GM12891 (cell line): ENCODE measurements around the gene PPFIA3.
"Not testable (repeated sequence)": the region's sequence is repeated elsewhere in the genome, so short reads cannot be mapped to it uniquely, and the experiment has no call there.

Experiments
- DNase-seq: peaks from one replicate; pipeline ENCODE4 v3.0.0; 2011; ENCODE audit warnings: low spot score; ENCODE audit not compliant: insufficient read length
- FAIRE-seq: peaks from 2 replicates; lab custom pipeline; 2011; peaks lifted over from hg19 to GRCh38; lab: Jason Lieb, UNC
- PAX5 ChIP-seq: IDR thresholded peaks from 2 replicates; pipeline ENCODE4 v1.6.1; 2011; ENCODE audit warnings: low read length, moderate library complexity, mild to moderate bottlenecking; ENCODE audit not compliant: insufficient read depth, severe bottlenecking
- POLR2A ChIP-seq: IDR thresholded peaks from 2 replicates; pipeline ENCODE4 v1.6.1; 2011; ENCODE audit warnings: low read depth, low read length, control low read depth
- POLR2AphosphoS5 ChIP-seq: IDR thresholded peaks from 2 replicates; pipeline ENCODE4 v1.6.1; 2011; ENCODE audit warnings: low read depth, low read length, control low read depth
- POU2F2 ChIP-seq: IDR thresholded peaks from 2 replicates; pipeline ENCODE4 v1.6.1; 2011; ENCODE audit warnings: low read depth, mild to moderate bottlenecking, control low read depth, low read length, moderate library complexity
- SPI1 ChIP-seq: IDR thresholded peaks from 2 replicates; pipeline ENCODE4 v1.6.1; 2011; ENCODE audit warnings: low read depth, low read length, control low read depth
- TAF1 ChIP-seq: IDR thresholded peaks from 2 replicates; pipeline ENCODE4 v1.6.1; 2011; ENCODE audit warnings: low read depth, low read length, control low read depth

The PPFIA3 gene

DNA sequence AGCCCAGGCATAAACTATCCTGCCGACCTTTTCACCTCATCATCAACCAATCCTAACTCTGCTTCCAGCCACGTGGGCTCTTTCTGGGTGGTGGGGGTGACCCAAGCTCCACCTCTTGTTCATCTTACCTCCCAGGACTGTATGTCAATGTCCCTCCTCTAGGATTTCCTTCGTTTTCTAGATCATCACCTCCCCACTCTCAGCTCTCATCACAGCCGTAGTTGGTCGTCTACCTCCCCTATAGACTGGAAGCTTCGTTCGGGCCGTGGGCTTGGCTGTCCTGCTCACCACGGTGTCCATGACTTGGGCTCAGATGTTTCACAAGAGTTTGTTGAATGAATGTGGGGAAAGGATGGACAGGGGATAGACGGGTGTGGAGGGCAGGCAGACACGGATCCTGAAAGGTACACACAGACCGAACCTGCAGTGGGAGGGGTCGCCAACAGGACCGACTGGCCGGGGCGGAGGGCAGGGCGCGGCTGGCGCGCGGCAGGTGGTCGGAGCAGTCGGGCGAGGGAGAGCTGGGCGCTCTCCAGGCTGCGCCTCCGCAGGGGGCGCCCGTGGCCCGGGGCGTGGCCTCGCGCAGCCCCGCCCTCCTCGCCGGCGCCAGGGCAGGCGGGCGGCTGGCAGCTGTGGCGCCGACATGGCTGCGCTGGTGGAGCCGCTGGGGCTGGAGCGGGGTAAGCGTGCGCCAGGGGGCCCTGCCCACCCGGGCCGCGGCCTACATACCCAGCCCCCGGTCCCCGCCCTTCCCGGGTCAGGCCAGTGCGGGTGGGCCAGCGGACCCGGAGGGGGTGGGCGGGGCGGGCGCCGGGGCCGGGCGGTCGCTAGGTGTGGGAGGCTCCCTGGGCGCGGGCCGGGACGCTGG lies 5.3 kb upstream of the PPFIA3 start, which contains the start of gene LIN7B:
LIN7B (plus strand) TSS at position 609 of the 868 bp plus-strand sequence; CDS start at position 644, 35 bp downstream.
- TF ChIP-seq POLR2AphosphoS5 (0 out of 2 replicates have a peak, but pooled peaks have one; percentile 25), TAF1 (no peak)
- DNase-seq (peak; percentile 94), FAIRE-seq (peak; percentile 82)

DNA sequence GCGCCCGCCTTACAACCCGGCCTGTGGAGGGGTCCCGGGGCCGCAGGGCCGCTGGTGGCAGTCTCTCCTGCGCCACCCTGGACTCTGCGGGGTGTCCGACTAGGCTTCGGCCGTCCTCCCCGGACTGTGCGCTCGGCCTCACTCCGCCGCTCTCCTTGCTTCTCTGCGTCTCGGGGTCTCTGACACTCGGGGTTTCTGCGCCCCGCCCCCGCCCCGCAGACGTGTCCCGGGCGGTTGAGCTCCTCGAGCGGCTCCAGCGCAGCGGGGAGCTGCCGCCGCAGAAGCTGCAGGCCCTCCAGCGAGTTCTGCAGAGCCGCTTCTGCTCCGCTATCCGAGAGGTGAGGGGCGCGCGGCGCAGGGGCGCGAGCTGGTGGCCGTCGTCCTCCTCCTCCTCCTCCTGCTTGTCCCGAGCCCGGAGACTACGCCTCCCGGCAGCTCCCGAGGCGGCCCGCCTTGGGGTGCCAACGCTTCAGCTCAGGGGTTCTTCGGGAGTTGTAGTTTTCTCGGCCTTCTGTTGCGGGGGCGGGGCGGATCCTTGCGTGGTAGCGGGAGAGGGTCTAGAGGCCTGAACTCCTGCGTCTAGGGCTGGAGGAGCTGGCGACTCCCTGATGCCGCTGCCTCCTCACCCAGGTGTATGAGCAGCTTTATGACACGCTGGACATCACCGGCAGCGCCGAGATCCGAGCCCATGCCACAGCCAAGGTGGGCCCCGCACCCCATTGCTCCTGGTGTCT lies 4.5 kb upstream of the PPFIA3 start:
- no peak for FAIRE-seq
- no peak for DNase-seq
- TF ChIP-seq SPI1, result no peak
- no peak for TF ChIP-seq POU2F2
- TF ChIP-seq PAX5, result no peak
- TF ChIP-seq POLR2AphosphoS5, result no peak
- TF ChIP-seq POLR2A, result no peak

DNA sequence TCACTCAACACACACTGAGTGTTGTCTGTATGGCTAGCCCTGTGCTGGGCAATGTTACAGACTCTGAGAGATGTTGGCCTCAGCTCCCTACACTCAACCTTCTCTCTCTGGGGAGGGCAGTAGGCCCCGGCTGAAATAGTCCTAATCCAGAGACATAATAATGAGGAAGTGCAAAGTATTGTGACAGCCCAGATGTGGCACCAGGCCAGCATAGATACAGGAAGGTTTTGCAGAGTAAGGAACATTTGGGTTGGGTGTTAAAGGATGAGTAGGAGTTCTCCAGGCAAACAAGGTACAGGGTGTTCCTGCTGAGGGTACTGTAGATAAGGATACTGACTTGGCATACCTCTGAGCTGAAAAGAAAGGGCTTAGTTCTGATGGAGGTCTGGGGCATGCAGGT lies 2.8 kb upstream of the PPFIA3 start:
- FAIRE-seq (no peak), DNase-seq (no peak)

GRCh38 chr19:49117677-49118564 lies 1.4 kb upstream of the PPFIA3 start:
- TF ChIP-seq SPI1 (no peak), TAF1 (no peak), PAX5 (no peak), POU2F2 (no peak), POLR2A (no peak; the same call in 1 of the 2 replicates), POLR2AphosphoS5 (no peak)
- no peak for FAIRE-seq
- DNase-seq, result no peak

More for the DNA sequence above, 2.8 kb upstream of the PPFIA3 start:
- TF ChIP-seq TAF1, result no peak
- TF ChIP-seq SPI1, result peak; percentile 65

DNA sequence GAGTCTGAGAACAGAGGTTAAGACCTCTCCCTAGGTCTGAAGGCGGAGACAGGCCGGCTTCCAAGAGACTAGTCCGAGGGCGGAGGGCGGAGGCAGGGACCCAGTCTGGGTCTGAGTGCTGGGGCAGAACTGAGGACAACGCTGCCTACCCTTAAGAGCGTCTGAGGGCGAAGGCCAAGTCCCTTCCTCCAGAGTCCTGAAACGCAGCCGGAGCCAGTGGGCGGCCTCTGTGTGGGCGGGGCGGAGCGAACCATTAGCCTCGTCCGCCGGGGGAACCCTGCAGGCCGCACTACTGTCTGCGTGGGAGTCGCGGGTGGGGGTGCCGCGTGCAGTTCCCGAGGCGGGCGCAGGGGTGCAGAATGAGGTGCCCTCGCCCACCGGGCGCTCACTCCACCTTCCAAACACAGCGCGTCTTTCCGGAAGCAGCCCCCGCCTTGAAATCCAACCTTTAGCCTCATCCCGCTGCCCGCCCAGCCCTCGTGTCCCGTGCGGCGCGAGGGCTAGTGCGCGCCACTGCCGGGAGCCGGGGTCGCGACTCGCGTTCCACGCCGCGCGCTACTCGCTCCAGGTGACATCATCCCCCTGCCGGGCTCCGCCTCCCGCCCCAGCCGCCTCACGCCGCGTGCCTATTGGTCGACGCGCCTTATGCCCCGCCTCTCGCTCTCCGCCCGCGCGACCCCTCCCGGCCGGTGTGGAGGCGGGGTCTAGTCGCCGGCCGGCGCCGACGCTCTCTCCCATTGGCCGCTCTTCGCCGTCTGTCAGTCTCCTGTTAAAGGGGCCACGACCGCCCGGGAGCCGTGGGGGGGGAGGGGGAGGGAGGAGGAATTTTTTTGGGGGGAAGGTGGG lies 556 bp upstream of the PPFIA3 start, which contains the start of gene C19orf73:
C19orf73 (minus strand) TSS at position 579 of the 846 bp plus-strand sequence; CDS start at position 458, 121 bp downstream.
- TF ChIP-seq POU2F2 (no peak), POLR2AphosphoS5 (no peak), SPI1 (no peak), TAF1 (peak; percentile 36; the same call in 1 of the 2 replicates), PAX5 (peak; percentile 5), POLR2A (peak; percentile 49; the same call in 1 of the 2 replicates)
- FAIRE-seq (peak; percentile 100), DNase-seq (peak; percentile 98)

DNA sequence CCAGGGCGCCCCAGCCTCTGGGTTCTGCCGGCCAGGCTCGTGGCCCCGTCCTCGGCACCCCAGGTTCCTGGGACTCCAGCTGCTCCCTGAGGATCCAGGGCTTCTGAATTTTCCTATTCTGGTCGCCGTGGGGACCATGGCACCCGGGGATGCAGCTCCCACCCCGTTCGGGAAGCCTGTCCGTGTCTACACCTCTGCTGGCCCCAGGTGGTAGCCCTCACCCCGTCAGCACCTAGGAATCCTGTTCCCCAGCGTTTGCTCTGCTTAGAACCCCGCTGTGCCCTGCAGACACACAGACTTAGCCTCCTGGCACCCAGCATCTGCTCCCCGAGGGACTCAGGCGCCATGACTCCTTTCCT lies 960 bp downstream of the PPFIA3 start:
- TF ChIP-seq TAF1 (no peak), POLR2AphosphoS5 (no peak), SPI1 (no peak), POU2F2 (no peak), POLR2A (no peak), PAX5 (no peak)
- FAIRE-seq (no peak), DNase-seq (no peak)

GRCh38 chr19:49120868-49121267 lies 1.5 kb downstream of the PPFIA3 start:
- DNase-seq (no peak), FAIRE-seq (no peak)
- TF ChIP-seq POLR2AphosphoS5 (no peak), POU2F2 (no peak), SPI1 (no peak), PAX5 (no peak), POLR2A (no peak), TAF1 (no peak)

DNA sequence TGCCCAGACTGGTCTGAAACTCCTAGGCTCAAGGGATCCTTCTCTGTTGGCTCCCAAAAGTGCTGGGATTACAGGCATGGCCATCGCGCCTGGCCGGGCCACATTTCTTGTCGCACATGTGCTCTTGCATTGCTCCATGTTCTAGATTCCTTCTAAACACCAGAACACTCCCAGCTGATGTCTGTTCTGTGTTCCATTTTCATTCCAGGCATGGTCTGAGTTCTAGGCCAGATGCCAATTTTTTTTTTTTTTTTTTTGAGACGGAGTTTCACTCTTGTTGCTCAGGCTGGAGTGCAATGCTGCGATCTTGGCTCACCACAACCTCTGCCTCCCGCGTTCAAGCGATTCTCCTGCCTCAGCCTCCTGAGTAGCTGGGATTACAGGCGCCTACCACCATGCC lies 2.5 kb downstream of the PPFIA3 start:
- not testable (repeated sequence) for DNase-seq, FAIRE-seq

DNA sequence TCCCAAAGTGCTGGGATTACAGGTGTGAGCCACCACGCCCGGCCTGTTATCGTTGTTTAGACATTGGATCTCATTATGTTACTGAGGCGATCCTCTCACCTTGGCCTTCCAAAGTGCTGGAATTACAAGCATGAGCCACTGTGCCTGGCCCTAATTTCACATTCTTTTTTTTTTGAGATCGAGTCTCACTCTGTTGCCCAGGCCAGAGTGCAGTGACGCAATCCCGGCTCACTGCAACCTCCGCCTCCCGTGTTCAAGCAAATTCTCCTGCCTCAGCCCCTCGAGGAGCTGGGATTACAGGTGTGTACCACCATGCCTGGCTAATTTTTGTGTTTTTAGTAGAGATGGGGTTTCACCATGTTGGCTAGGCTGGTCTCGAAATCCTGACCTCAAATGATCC lies 3.9 kb downstream of the PPFIA3 start:
- FAIRE-seq, DNase-seq: not testable (repeated sequence)
